HepG2 (cell line): Measurements from ENCODE around the gene UBASH3A. TPM values are rescaled to one million over a fixed set of nuclear protein-coding genes. Genes with fewer than 3 reads are reported as not detected.

Experiments used
- ATAC-seq: fragments of 200-7000 bp; cut with Tn5 transposase; 3 replicates; pipeline ENCODE4 v1.9.1; 2020; ENCODE audit warnings: mild to moderate bottlenecking, moderate library complexity
- BruUV-seq: library from RNA; stranded (reverse); fragments of 400-500 nt; replicated peaks from 2 replicates; lab custom pipeline; 2021; lab: Mats Ljungman, UMichigan
- CTCF ChIA-PET: fragments of 300-600 bp; formaldehyde crosslinking; extraction: SDS; loops from one replicate; lab custom pipeline; 2021; ENCODE audit warnings: low total read pairs, inconsistent platforms, low intra/inter-chr PET ratio; lab: Yijun Ruan, JAX
- POLR2A ChIA-PET: fragments of 350-600 bp; sonication (Branson Sonifier 250); formaldehyde crosslinking; loops from one replicate; lab custom pipeline; 2020; ENCODE audit warnings: antibody characterized with exemption, inconsistent platforms; lab: Yijun Ruan, JAX
- DNase-seq: peaks from one replicate; pipeline ENCODE4 v3.0.0-alpha.2; 2015; ENCODE audit warnings: low spot score
- FAIRE-seq: peaks from 3 replicates; lab custom pipeline; 2011; peaks lifted over from hg19 to GRCh38; lab: Jason Lieb, UNC
- H2AFZ ChIP-seq: one replicate; pipeline ENCODE4 v1.6.1; 2011; ENCODE audit warnings: low read length, inconsistent platforms
- H3K27ac ChIP-seq: fragments of 300-600 bp; 3 replicates; pipeline ENCODE4 v1.8.0; 2011; ENCODE audit warnings: mixed run types, mild to moderate bottlenecking, mixed read lengths, low read length, inconsistent platforms; ENCODE audit not compliant: insufficient read depth; ENCODE audit errors: extremely low read length
- H3K27me3 ChIP-seq, 2 experiments: fragments of 200-600 bp in 1 of 2; 2 replicates in 1 of 2; 3 replicates in 1 of 2; pipeline versions ENCODE4 v1.6.0 to v1.8.0; 2011; ENCODE audit warnings: low read length in 2 of 2, mild to moderate bottlenecking in 2 of 2, moderate library complexity in 2 of 2, inconsistent platforms in 1 of 2; ENCODE audit not compliant: insufficient read depth in 2 of 2, control insufficient read depth in 1 of 2
- H3K36me3 ChIP-seq, 2 experiments: fragments of 200-600 bp in 1 of 2; replicated peaks in 1 of 2; 2 replicates in 1 of 2; 3 replicates in 1 of 2; pipeline versions ENCODE4 v1.5.1 to v1.8.0; 2011; ENCODE audit warnings: low read length in 2 of 2, inconsistent platforms in 1 of 2; ENCODE audit not compliant: insufficient read depth in 2 of 2, control insufficient read depth in 1 of 2
- H3K4me1 ChIP-seq: 2 replicates; pipeline ENCODE4 v1.5.1; 2012; ENCODE audit warnings: low read length, inconsistent platforms; ENCODE audit not compliant: insufficient read depth
- H3K4me2 ChIP-seq: 2 replicates; pipeline ENCODE4 v1.6.0; 2011; ENCODE audit warnings: low read depth, low read length, inconsistent platforms
- H3K4me3 ChIP-seq, 3 experiments: fragments of 200-600 bp in 1 of 3; sonication (generic), shearing (Covaris generic) in 1 of 3; replicated peaks in 1 of 3; 2 replicates each; pipeline ENCODE4 v1.5.1; 2011 to 2016; ENCODE audit warnings: low read length in 3 of 3, inconsistent platforms in 2 of 3, low read depth in 2 of 3, mild to moderate bottlenecking in 2 of 3, control low read depth in 1 of 3, mixed read lengths in 1 of 3; ENCODE audit not compliant: insufficient read depth in 1 of 3
- H3K79me2 ChIP-seq: one replicate; pipeline ENCODE4 v1.6.1; 2011; ENCODE audit warnings: low read length, inconsistent platforms; ENCODE audit not compliant: insufficient read depth
- H3K9ac ChIP-seq: 2 replicates; pipeline ENCODE4 v1.6.0; 2011; ENCODE audit warnings: mild to moderate bottlenecking, low read depth, low read length, inconsistent platforms; ENCODE audit not compliant: insufficient read depth
- H3K9me3 ChIP-seq: 2 replicates; pipeline ENCODE4 v1.5.1; 2012; ENCODE audit warnings: mild to moderate bottlenecking, low read length
- H4K20me1 ChIP-seq: 2 replicates; pipeline ENCODE4 v1.6.0; 2011; ENCODE audit warnings: inconsistent platforms, mild to moderate bottlenecking, low read length, moderate library complexity; ENCODE audit not compliant: insufficient read depth
- HNRNPUL1 ChIP-seq: fragments of 200-400 bp; formaldehyde crosslinking; IDR thresholded peaks from 2 replicates; pipeline ENCODE4 v1.6.1; 2017; ENCODE audit warnings: low read depth, mild to moderate bottlenecking, low read length, moderate library complexity
- ISL2 ChIP-seq: sonication (generic); formaldehyde crosslinking; IDR thresholded peaks from 2 replicates; pipeline ENCODE4 v1.5.0; 2020; ENCODE audit warnings: missing genetic modification reagents
- KMT2A ChIP-seq: sonication (generic); formaldehyde crosslinking; IDR thresholded peaks from 2 replicates; pipeline ENCODE4 v1.4.0; 2020; ENCODE audit warnings: missing genetic modification reagents
- PRPF4 ChIP-seq: fragments of 200-400 bp; formaldehyde crosslinking; IDR thresholded peaks from 2 replicates; pipeline ENCODE4 v1.6.1; 2016; ENCODE audit warnings: low read length, low read depth; ENCODE audit not compliant: poor library complexity, severe bottlenecking
- RCOR2 ChIP-seq: IDR thresholded peaks from 2 replicates; pipeline ENCODE4 v1.6.1; 2016; ENCODE audit warnings: missing biosample characterization, missing genetic modification reagents
- SALL1 ChIP-seq: sonication (generic); formaldehyde crosslinking; IDR thresholded peaks from 2 replicates; pipeline ENCODE4 v1.8.0; 2022; ENCODE audit warnings: mild to moderate bottlenecking, missing genetic modification reagents
- ZBTB42 ChIP-seq: sonication (generic); formaldehyde crosslinking; IDR thresholded peaks from 2 replicates; pipeline ENCODE4 v1.5.0; 2020; ENCODE audit warnings: mild to moderate bottlenecking, missing genetic modification reagents
- WGBS: methylation state at CpG from one replicate; pipeline ENCODE4 v1.1.6; 2017; ENCODE audit warnings: low lambda C conversion rate; 5-methylcytosine and 5-hydroxymethylcytosine counted together
- in situ Hi-C: cut with HindIII; loops from 2 replicates; pipeline ENCODE4 v1.10.0; 2017; ENCODE audit warnings: low pct_unique_long_range_greater_than_20kb; ENCODE audit not compliant: extremely low pct_ligation_motif_present
- intact Hi-C: fragments of 100-400 bp; cut with micrococcal nuclease; formaldehyde crosslinking; loops from one replicate; pipeline ENCODE4 v1.10.0; 2022; ENCODE audit not compliant: unreplicated experiment
- polyA plus RNA-seq, 8 experiments: library from polyadenylated mRNA; depleted of rRNA in 3 of 8; stranded (reverse) in 7 of 8; unstranded in 1 of 8; fragments of >200 nt; fragmentation: Illumina TruSeq in 4 of 8; extraction: Trizol in 4 of 8; gene quantifications; 2 replicates each; pipeline versions ENCODE4 v1.2.1 to v1.2.3, GENCODE V29; 2011 to 2016; ENCODE audit warnings: low read depth in 4 of 8, missing spikeins in 1 of 8, mixed read lengths in 1 of 8; ENCODE audit not compliant: insufficient read depth in 1 of 8
- total RNA-seq, 5 experiments: library from RNA; depleted of rRNA; stranded (reverse); fragments of >200 nt; fragmentation: Illumina TruSeq; extraction: Trizol; gene quantifications; 2 replicates each; pipeline ENCODE4 v1.2.3, GENCODE V29; 2016; ENCODE audit warnings: low read depth in 1 of 5
- TF ChIP-seq, protein P1 (sequence below): sonication (generic); formaldehyde crosslinking; conservative IDR thresholded peaks from 2 replicates; pipeline ENCODE4 v1.4.0; 2020; ENCODE audit warnings: mild to moderate bottlenecking, missing genetic modification reagents, moderate library complexity
- TF ChIP-seq, protein P2 (sequence below): sonication (generic); formaldehyde crosslinking; IDR thresholded peaks from 2 replicates; pipeline ENCODE4 v1.4.0; 2020; ENCODE audit warnings: mild to moderate bottlenecking, missing genetic modification reagents

UBASH3A gene
- total and polyA plus RNA-seq, 2 of the 13 experiments (the other 11 are each of a cell fraction or from before 2014, with no cell fraction given) = not detected

DNA sequence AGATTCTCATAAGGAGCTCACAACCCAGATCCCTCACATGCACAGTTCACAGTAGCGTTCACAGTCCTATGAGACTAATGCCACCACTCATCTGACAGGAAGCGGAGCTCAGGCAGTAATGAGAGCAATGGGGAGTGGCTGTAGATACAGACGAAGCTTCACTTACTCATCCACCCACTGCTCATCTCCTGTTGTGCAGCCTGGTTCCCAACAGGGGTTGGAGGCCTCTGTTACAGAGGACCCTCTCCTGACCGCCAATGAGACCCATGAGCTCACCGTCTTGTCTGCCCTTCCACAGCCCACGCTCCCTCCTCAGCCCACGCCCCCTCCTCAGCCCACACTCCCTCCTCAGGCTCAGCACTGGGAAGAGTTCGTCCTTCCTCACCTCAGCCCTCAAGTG lies 52.8 kb downstream of the UBASH3A start:
- no peak for FAIRE-seq

More for the DNA sequence above, 52.8 kb downstream of the UBASH3A start:
- Histone ChIP-seq H3K9me3 (no peaks in the 10 kb centered on the region), H3K4me1 (no peaks in the 10 kb centered on the region), H2AFZ (no peak overlapping the region), H3K9ac (no peak overlapping the region), H3K79me2 (no peaks in the 10 kb centered on the region), H3K27me3 (peaks cover 1 to 12% of the 10 kb centered on the region in 2 experiments; a peak in 2 of 5 replicates), H3K4me2 (no peak overlapping the region), H4K20me1 (no peaks in the 10 kb centered on the region), H3K36me3 (no peaks in the 10 kb centered on the region), H3K4me3 (no peak overlapping the region), H3K27ac (no peak overlapping the region)
- in situ Hi-C loops (no loop called here), intact Hi-C loops (no loop called here)
- no peak for ATAC-seq
- DNase-seq = no peak
- POLR2A ChIA-PET = no interaction called here
- BruUV-seq = no TSS peak
- 57% methylated on average over 5 of the region's 8 CpGs for WGBS
- TF ChIP-seq ISL2 (CRISPR knock-in tag) (no peak), KMT2A (CRISPR knock-in tag) (no peak), PRPF4 (no peak), HNRNPUL1 (no peak), RCOR2 (no peak), SALL1 (no peak), ZBTB42 (CRISPR knock-in tag) (no peak)
- TF ChIP-seq, protein P1, sequence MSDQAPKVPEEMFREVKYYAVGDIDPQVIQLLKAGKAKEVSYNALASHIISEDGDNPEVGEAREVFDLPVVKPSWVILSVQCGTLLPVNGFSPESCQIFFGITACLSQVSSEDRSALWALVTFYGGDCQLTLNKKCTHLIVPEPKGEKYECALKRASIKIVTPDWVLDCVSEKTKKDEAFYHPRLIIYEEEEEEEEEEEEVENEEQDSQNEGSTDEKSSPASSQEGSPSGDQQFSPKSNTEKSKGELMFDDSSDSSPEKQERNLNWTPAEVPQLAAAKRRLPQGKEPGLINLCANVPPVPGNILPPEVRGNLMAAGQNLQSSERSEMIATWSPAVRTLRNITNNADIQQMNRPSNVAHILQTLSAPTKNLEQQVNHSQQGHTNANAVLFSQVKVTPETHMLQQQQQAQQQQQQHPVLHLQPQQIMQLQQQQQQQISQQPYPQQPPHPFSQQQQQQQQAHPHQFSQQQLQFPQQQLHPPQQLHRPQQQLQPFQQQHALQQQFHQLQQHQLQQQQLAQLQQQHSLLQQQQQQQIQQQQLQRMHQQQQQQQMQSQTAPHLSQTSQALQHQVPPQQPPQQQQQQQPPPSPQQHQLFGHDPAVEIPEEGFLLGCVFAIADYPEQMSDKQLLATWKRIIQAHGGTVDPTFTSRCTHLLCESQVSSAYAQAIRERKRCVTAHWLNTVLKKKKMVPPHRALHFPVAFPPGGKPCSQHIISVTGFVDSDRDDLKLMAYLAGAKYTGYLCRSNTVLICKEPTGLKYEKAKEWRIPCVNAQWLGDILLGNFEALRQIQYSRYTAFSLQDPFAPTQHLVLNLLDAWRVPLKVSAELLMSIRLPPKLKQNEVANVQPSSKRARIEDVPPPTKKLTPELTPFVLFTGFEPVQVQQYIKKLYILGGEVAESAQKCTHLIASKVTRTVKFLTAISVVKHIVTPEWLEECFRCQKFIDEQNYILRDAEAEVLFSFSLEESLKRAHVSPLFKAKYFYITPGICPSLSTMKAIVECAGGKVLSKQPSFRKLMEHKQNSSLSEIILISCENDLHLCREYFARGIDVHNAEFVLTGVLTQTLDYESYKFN (CRISPR knock-in tag) = no peak
- TF ChIP-seq, protein P2, sequence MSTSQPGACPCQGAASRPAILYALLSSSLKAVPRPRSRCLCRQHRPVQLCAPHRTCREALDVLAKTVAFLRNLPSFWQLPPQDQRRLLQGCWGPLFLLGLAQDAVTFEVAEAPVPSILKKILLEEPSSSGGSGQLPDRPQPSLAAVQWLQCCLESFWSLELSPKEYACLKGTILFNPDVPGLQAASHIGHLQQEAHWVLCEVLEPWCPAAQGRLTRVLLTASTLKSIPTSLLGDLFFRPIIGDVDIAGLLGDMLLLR (CRISPR knock-in tag) = no peak
- CTCF ChIA-PET = no interaction called here
